NCI-H1092 (cell line): Measurements from ENCODE around the gene SACM1L.

Experiments
- DNase-seq: peaks from one replicate; lab custom pipeline; 2025; lab: John Stamatoyannopoulos, UW

Gene SACM1L

GRCh38 chr3:45789235-45789812 lies 100.1 kb downstream of the SACM1L start:
- DNase-seq: no peak

DNA sequence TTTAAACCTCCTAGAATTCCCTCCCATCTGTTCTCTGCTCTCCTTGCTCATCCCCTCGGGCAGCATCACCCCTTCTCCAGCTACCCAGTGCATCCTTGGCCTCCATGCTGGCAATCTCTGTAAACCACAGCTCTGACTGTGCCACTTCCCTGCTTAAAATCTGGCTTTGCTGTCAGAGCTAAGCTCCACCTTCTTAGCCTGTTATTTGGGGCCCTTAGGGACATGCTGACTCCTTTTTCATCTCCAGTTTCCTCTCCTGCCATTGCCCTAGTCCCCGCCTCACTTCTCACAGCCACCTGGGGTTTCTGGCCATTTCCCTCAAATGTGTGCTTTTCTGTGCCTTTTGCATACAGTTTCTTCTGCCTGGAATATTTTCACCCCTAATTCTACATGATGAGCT lies 101.4 kb downstream of the SACM1L start:
- no peak for DNase-seq

GRCh38 chr3:45792036-45792435 lies 102.8 kb downstream of the SACM1L start:
- no peak for DNase-seq

GRCh38 chr3:45792516-45793172 lies 103.4 kb downstream of the SACM1L start:
- no peak for DNase-seq

DNA sequence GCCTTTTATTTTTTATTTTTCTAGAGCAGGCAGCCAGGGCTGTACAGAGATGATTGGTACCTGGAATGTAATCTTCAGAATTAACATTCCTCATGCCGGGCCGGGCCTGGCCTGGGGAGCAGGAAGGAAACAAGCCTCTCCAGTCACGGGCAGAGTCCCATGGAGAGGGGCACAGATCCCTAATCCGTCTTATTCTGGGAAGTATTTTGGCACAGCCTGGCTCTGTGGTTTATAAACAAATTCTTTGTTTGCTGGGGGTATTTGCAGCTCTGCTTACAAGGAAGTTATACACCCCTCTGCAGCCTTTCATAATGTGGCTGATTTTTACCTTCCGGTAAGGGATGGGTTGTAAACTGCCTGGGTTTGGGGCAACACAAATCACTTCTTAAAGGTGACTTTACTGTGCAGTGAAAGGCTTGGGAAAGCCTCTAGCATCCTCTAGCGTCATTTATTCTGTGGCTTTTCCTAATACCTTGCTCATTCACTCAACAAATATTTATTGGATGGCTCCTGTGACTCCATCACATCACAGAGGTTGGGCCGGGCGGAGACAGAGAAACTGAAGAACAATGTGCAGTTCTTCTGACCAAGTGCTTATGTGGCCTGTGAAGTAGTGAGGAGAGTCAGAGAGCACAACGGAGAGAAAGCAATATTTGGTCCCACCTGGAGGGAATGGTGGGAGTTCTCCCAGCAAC lies 104.4 kb downstream of the SACM1L start:
- DNase-seq: no peak

DNA sequence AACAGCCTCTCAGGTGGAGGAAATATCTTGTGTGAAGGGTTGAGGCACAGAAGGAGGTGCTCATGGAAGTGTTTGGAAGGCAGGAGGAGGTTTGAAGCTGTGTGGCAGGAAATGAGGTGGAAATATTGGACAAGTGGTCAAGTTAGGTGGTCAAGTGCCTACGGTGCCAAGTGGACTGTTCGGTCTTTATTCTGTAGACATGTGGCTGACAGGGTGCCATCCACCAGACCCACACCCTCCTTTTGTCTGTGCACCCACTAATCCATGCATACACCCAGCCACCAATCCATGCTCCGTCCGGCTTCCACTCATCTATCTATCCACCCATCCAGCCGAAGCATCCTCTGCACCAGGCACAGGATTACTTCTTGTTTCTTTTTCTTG lies 105.0 kb downstream of the SACM1L start:
- no peak for DNase-seq

DNA sequence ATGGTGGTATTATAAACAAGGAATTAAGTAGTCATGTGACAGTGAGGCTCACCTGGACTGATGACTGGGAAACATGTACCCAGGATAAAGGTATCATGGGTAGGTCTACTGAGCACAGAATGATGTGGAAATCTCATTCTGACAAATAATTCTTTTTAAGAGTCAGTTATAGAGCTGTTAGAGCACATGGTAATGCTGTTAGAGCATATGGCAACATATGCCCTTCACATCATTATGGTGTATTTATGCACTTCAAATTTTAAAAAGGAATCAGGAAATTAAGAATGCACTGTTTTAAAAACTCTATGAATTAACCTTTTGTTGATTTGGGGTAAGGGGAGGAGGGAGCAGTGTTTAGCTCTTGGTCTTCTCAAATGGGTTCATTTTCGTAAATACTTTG lies 105.5 kb downstream of the SACM1L start:
- no peak for DNase-seq
